CD4-positive, alpha-beta T cell treated with Interleukin-4 for 4 hours (primary cell): ENCODE data around the gene FZD8.
A peak's percentile ranks its signal among the peaks of the same experiment; 100 is the strongest.

ENCODE experiments used
- DNase-seq: peaks from one replicate; pipeline ENCODE4 v3.0.0-alpha.2; 2020

Gene FZD8

GRCh38 chr10:35640951-35641675, 983 bp downstream of the FZD8 start:
- peak; percentile 20 for DNase-seq

GRCh38 chr10:35640474-35640873, 1.6 kb downstream of the FZD8 start:
- no peak for DNase-seq

GRCh38 chr10:35639728-35640401, 2.2 kb downstream of the FZD8 start:
- DNase-seq, result no peak

DNA sequence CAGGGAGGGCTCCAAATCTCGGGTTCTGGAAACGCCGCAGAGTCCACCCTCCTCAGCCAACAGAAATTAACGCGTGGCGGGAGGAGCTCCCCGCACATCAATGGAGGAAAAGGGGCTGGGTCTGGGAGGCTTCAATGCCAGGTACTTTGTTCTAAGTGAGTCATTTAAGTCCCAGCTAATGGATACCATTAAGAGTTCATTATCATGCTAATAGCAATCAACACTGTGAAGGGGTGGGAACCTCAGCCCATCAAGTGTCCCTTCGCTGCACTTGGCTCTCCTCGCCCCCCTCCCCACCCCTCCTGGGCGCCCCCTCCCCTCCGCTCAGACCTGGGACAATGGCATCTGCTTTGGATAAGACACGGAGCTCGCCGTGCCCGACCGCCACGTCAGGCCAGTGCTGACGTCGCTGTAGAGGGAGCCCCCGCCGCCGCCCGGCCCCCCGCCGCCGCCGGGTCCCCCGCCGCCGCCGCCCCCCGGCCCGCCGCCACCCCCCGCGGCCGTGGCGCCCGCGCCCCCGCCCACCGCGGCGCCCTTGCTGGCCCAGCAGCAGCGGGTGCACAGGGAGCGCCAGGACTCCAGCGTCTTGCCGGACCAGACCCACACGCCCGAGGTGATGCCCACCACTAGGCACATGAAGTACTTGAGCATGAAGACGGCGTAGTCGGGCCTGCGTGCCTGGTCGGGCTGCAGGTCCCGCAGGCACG, 2.9 kb downstream of the FZD8 start:
- DNase-seq, result no peak

DNA sequence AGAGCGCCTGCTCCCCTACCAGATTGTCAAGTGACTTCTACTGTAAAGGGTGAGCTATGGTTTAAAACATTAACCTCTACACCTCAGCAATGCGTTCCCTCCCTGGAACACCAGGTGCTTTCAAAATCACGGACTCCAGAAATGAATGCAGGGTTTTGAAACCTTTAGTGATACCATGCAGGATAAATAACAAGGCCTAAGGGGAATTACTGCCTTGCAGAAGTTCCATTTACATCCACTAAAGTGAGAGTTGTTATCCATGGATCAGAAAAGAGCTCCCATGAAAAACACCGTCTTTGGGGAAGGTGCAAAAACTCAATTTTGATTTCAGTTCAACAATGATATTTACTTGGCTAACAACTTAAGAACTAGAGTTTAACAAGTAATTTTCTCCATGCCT, 4.0 kb downstream of the FZD8 start:
- DNase-seq, result no peak

DNA sequence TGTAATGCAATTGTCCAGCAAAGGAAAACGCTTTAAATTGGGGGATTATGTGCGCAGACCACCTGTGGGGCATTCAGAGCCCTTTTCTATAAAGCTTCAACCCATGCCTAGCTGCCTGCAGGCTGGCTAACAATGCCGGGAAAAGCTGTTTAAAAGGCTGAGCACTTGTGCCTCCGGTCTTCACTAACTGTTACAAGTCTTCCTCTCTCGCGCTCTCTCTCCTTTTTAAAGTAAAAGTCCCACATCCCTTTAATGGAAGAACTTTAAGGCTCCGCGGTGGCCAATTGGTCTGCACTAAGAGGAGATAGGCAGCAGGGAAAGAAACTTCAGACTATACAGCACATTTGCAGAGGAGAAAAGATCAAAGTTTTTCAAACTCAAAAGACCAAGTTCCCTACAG, 4.6 kb downstream of the FZD8 start:
- DNase-seq, result no peak

DNA sequence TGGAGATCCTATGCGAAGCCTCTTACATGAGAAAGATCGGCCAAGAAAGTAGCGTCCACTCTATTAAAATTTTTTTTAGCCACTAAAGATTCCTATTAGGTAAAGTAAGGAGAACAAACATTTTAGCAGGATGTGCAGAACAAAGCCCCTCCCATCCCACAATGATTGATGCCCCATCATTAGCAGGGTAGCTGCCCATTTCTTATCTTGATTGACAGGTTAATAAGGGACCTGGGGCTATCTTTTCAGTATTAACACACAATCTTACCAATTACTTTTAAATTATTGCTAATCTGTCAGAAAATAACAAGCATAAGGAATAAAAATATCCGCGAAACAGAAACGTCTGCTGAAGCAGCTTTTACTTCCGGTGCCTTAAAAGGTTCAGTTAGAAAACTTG, 5.1 kb downstream of the FZD8 start:
- DNase-seq, result no peak

DNA sequence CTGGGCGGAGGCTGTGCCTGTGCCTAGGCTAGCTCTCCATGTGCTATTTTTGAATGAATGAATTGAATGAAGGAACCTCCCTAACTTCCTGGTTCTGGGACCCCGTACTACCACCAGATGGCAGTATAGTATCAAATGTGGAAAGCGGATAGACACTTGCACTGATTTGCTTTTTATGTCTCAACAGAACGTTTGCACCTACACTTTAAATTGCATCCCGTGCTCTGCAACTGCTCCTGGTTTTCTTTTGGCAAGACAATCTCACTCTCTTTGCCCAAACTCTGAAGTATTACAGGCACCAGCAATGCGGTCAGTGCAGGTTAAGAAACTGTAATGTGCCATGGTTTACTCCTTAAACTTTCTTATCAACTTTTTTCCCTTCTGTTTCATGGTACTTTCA, 6.5 kb downstream of the FZD8 start:
- DNase-seq, result peak; percentile 65

DNA sequence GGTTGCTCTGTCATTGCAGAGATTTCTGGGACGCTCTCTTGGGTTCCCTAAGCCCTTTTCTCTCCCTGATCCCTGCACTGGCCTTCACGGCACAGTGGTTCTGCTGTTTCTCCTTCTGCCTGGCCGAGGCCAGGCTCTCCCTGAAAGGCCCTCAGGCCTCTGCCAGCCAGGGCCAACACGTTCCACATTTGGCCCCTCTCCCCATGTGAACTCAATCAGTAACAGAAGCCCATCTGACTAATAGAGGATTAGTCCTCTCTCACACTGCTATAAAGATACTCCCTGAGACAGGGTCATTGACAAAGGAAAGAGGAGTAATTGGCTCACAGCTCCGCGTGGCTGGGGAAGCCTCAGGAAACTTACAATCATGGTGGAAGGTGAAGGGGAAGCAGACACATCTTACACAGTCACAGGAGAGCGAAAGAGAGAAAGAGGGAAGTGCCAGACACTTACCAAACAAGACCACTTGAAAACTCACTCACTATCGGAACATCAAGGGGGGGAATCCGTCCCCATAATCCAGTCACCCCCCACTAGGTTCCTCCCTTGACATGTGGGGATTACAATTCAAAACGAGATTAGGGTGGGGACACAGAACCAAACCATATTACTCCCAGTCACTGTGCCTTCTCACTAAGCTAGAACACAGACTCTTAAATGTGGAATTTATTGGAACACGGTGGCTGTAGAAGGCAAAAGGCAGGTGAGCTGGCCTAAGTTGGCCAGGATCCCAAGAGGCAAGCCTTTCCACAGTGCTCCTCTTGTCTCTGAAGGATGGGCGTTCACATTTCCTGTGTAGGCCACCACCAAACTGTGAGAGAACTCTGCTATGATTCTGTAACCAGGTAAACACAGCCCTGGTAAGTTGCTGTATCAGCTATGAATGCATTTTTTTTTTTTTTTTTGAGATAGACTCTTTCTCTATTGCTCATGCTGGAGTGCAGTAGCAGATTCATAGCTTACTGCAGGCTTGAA, 8.8 kb downstream of the FZD8 start:
- no peak for DNase-seq

GRCh38 chr10:35632027-35632426, 10.1 kb downstream of the FZD8 start:
- no peak for DNase-seq

GRCh38 chr10:35631404-35631803, 10.7 kb downstream of the FZD8 start:
- DNase-seq, result no peak

GRCh38 chr10:35626971-35627507, 15.1 kb downstream of the FZD8 start:
- DNase-seq, result no peak

DNA sequence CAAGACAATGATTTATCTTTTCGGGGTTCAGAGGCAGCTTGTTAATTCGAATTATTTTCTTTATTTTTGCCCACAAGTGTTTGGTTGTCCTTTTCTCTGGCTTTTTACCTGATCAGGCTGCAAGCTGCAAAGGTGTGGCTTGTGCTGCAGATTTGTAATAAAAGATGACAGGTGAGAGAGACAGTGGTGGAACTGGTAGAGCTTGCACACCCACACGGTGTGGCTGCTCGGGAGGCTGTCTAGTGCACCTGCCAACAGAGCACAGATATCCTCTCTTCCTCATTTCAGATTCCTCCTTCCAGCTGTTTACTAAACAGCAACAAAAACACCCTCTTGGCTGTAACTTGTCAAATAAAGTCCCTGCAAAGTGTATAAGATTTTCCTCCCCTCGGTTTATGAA, 27.8 kb downstream of the FZD8 start:
- DNase-seq, result no peak

DNA sequence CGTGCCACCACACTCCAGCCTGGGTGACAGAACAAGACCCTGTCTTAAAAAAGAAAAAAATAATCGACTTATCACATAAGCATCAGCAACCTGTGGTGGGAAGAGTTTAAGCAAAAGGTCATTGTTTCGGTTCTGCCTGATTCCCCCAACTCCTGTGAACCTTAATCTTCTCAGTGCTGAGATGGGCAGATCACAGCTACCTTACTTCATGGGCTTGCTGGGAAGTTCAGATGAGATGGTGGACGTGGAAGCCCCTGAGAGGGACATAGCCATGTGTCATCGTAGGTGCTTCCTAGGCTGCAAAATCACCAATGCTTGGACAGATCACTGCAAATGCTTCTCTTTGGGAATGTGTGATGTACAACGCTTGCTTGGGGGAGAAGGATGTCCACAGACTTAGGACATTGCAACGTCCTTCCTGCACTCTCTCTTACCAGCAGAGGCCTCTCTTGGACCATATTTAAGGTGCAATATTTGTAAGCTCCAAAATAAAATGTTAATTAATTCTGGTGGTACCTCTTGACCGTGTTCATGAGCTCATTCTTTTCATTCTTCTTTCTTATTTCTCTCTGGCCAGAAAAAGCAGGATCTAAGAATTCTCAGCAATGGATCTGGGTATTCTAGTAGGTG, 28.4 kb downstream of the FZD8 start:
- no peak for DNase-seq

- DNase-seq, result no peak
Observed at GRCh38 chr10:35613107-35613440, 29.0 kb downstream of the FZD8 start.

DNA sequence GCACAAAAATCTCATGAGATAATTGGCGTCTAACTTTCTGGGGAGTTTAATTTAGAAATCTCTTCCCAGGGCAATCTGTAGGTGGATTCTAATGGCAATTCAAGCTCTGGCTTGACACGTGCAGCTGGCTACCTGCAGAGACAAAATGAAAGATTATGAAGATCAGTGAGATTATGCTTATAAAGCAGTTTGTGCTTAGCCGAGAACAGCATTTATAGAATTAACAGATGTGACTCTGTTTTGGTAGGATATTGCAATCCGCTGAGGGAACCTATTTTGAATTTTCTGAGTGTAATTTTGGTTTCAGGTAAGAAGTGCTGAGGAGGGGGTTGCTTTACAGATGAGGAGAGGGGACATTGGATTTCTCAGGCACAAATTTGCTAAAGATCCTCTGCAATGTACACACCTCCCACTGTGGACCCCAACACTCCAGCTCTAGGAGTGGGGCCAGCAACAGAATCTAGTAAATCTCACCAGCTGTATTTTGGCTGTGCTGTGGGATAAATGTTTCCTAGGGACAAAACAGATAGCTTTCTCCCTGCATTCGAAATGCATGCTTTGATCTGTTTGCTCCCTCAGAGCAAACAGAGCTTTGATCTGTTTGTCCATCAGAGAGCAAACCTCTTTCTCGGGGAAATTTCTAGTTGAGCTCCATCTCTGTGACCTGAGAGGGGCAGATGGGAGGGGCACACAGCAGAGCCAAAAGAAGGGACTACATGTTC, 29.6 kb downstream of the FZD8 start:
- no peak for DNase-seq

- DNase-seq, result no peak
Observed at GRCh38 chr10:35611750-35612149, 30.3 kb downstream of the FZD8 start.

GRCh38 chr10:35608328-35608672, 33.8 kb downstream of the FZD8 start:
- no peak for DNase-seq

GRCh38 chr10:35607475-35608327, 34.4 kb downstream of the FZD8 start:
- DNase-seq, result no peak

DNA sequence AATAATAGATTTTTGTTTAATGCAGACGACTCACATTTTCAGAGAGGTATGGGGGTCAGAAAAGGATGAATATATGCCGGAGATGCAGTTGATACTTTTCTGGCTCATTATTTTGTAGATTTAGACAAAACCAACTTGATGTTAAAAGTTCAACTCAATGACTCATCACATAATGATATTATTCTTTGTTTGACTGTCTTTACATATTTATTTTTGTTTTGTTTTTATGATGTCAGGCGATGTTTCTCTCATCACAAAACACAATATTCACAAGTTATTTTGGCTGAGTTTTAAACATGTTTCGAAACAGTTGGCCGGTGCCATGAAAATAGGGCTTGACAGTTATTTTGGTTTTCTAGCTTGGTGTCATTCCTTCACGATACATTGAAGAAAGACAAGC, 35.7 kb downstream of the FZD8 start:
- DNase-seq, result no peak

GRCh38 chr10:35605191-35605590, 36.9 kb downstream of the FZD8 start, which contains the start of gene GJD4:
Gene GJD4, plus strand, starts transcription at chr10:35605341. Its CDS starts 227 bp downstream, at chr10:35605568.
- DNase-seq, result no peak
